Measurements from ENCODE around the gene DDX17.

The DDX17 gene

GRCh38 chr22:38482662-38483308 is 23.3 kb downstream of the DDX17 start:
- no peak overlapping the region for H3K4me3 ChIP-seq (ENCODE audit: low read length in 2 of 2)
- no peak overlapping the region for H3K23ac ChIP-seq (ENCODE audit: low read depth, low read length, poor library complexity)
- peaks cover 37 to 84% of the 10 kb centered on the region in 2 donors for H3K36me3 ChIP-seq (replicated peaks in 1 of 2; ENCODE audit: control insufficient read depth in 2 of 2, insufficient read depth in 2 of 2, low read length in 2 of 2)
- no peak overlapping the region for H2AK5ac ChIP-seq (ENCODE audit: low read depth, low read length)
- no peaks in the 10 kb centered on the region for H3K4me1 ChIP-seq (ENCODE audit: control insufficient read depth in 2 of 2, insufficient read depth in 1 of 2, low read depth in 1 of 2, low read length in 2 of 2)
- no peak overlapping the region for H2BK5ac ChIP-seq (ENCODE audit: low read length)
- DNase-seq (ENCODE audit: low spot score), result no peak
- no peaks in the 10 kb centered on the region for H3K9me3 ChIP-seq (replicated peaks in 1 of 2; ENCODE audit: control insufficient read depth in 2 of 2, insufficient read depth in 1 of 2, low read depth in 1 of 2, low read length in 2 of 2)
- WGBS, 2 donors (ENCODE audit: extremely low coverage in 2 of 2, insufficient read length in 2 of 2, insufficient replicate concordance in 1 of 2), result no CpG with 5 or more reads among the region's 6 CpGs
- H3K18ac ChIP-seq (ENCODE audit: low read length), result no peak overlapping the region
- H3K27ac ChIP-seq (replicated peaks; ENCODE audit: low read length), result no peak overlapping the region
- H4K8ac ChIP-seq (ENCODE audit: low read depth, low read length), result no peak overlapping the region
- H3K79me1 ChIP-seq (ENCODE audit: low read depth, low read length), result no peaks in the 10 kb centered on the region
- no peak overlapping the region for H3K9ac ChIP-seq (ENCODE audit: low read depth, low read length, poor library complexity)
- H2BK12ac ChIP-seq (ENCODE audit: low read length), result no peak overlapping the region
- no peaks in the 10 kb centered on the region for H3K27me3 ChIP-seq (ENCODE audit: control insufficient read depth in 3 of 3, insufficient read depth in 3 of 3, low read depth in 1 of 3, low read length in 3 of 3)
- H3K14ac ChIP-seq (ENCODE audit: low read length), result no peak overlapping the region
- no peak overlapping the region for H2BK120ac ChIP-seq (ENCODE audit: low read depth, low read length)
- H2AFZ ChIP-seq (ENCODE audit: low read length), result no peak overlapping the region
- H3K4me2 ChIP-seq (ENCODE audit: insufficient read depth, low read length, poor library complexity, severe bottlenecking), result no peak overlapping the region
- H3K4ac ChIP-seq (ENCODE audit: low read length), result no peak overlapping the region
- no peak overlapping the region for H2BK15ac ChIP-seq (ENCODE audit: low read length)
- H4K91ac ChIP-seq (ENCODE audit: low read depth, low read length, poor library complexity), result no peak overlapping the region

- no CpG with 5 or more reads among the region's 8 CpGs for WGBS, 2 donors (ENCODE audit: extremely low coverage in 2 of 2, insufficient read length in 2 of 2, insufficient replicate concordance in 1 of 2)
- H3K23ac ChIP-seq (ENCODE audit: low read depth, low read length, poor library complexity), result no peak overlapping the region
- peak overlapping the region; percentile 28 for H3K27ac ChIP-seq (replicated peaks; ENCODE audit: low read length)
- no peaks in the 10 kb centered on the region for H3K9me3 ChIP-seq (replicated peaks in 1 of 2; ENCODE audit: control insufficient read depth in 2 of 2, insufficient read depth in 1 of 2, low read depth in 1 of 2, low read length in 2 of 2)
- no peak overlapping the region for H3K4me2 ChIP-seq (ENCODE audit: insufficient read depth, low read length, poor library complexity, severe bottlenecking)
- H2BK120ac ChIP-seq (ENCODE audit: low read depth, low read length), result no peak overlapping the region
- H3K36me3 ChIP-seq (replicated peaks in 1 of 2; ENCODE audit: control insufficient read depth in 2 of 2, insufficient read depth in 2 of 2, low read length in 2 of 2), result peaks cover 34 to 77% of the 10 kb centered on the region in 2 donors
- no peak overlapping the region for H3K14ac ChIP-seq (ENCODE audit: low read length)
- H2AFZ ChIP-seq (ENCODE audit: low read length), result no peak overlapping the region
- no peak overlapping the region for H3K4me3 ChIP-seq (ENCODE audit: low read length in 2 of 2)
- no peak overlapping the region for H3K9ac ChIP-seq (ENCODE audit: low read depth, low read length, poor library complexity)
- no peak overlapping the region for H2AK5ac ChIP-seq (ENCODE audit: low read depth, low read length)
- H2BK15ac ChIP-seq (ENCODE audit: low read length), result no peak overlapping the region
- no peak overlapping the region for H3K18ac ChIP-seq (ENCODE audit: low read length)
- H2BK5ac ChIP-seq (ENCODE audit: low read length), result no peak overlapping the region
- no peak for DNase-seq (ENCODE audit: low spot score)
- H3K4me1 ChIP-seq (ENCODE audit: control insufficient read depth in 2 of 2, insufficient read depth in 1 of 2, low read depth in 1 of 2, low read length in 2 of 2), result no peaks in the 10 kb centered on the region
- H3K79me1 ChIP-seq (ENCODE audit: low read depth, low read length), result no peaks in the 10 kb centered on the region
- H4K8ac ChIP-seq (ENCODE audit: low read depth, low read length), result no peak overlapping the region
- H4K91ac ChIP-seq (ENCODE audit: low read depth, low read length, poor library complexity), result no peak overlapping the region
- H3K27me3 ChIP-seq (ENCODE audit: control insufficient read depth in 3 of 3, insufficient read depth in 3 of 3, low read depth in 1 of 3, low read length in 3 of 3), result no peaks in the 10 kb centered on the region
- no peak overlapping the region for H2BK12ac ChIP-seq (ENCODE audit: low read length)
- no peak overlapping the region for H3K4ac ChIP-seq (ENCODE audit: low read length)
Measured at GRCh38 chr22:38481871-38482332, 24.2 kb downstream of the DDX17 start.

- H3K79me1 ChIP-seq (ENCODE audit: low read depth, low read length), result no peaks in the 10 kb centered on the region
- no peak overlapping the region for H3K9ac ChIP-seq (ENCODE audit: low read depth, low read length, poor library complexity)
- no peak overlapping the region for H3K27ac ChIP-seq (replicated peaks; ENCODE audit: low read length)
- H4K8ac ChIP-seq (ENCODE audit: low read depth, low read length), result no peak overlapping the region
- WGBS, 2 donors (ENCODE audit: extremely low coverage in 2 of 2, insufficient read length in 2 of 2, insufficient replicate concordance in 1 of 2), result no CpG with 5 or more reads among the region's 3 CpGs
- H2BK15ac ChIP-seq (ENCODE audit: low read length), result no peak overlapping the region
- no peak overlapping the region for H2AK5ac ChIP-seq (ENCODE audit: low read depth, low read length)
- H3K23ac ChIP-seq (ENCODE audit: low read depth, low read length, poor library complexity), result no peak overlapping the region
- no peaks in the 10 kb centered on the region for H3K9me3 ChIP-seq (replicated peaks in 1 of 2; ENCODE audit: control insufficient read depth in 2 of 2, insufficient read depth in 1 of 2, low read depth in 1 of 2, low read length in 2 of 2)
- H3K36me3 ChIP-seq (replicated peaks in 1 of 2; ENCODE audit: control insufficient read depth in 2 of 2, insufficient read depth in 2 of 2, low read length in 2 of 2), result peaks cover 32 to 71% of the 10 kb centered on the region in 2 donors
- no peak for DNase-seq (ENCODE audit: low spot score)
- no peak overlapping the region for H4K91ac ChIP-seq (ENCODE audit: low read depth, low read length, poor library complexity)
- H3K27me3 ChIP-seq (ENCODE audit: control insufficient read depth in 3 of 3, insufficient read depth in 3 of 3, low read depth in 1 of 3, low read length in 3 of 3), result no peaks in the 10 kb centered on the region
- H2BK5ac ChIP-seq (ENCODE audit: low read length), result no peak overlapping the region
- no peak overlapping the region for H2BK120ac ChIP-seq (ENCODE audit: low read depth, low read length)
- no peak overlapping the region for H2AFZ ChIP-seq (ENCODE audit: low read length)
- no peak overlapping the region for H3K4me2 ChIP-seq (ENCODE audit: insufficient read depth, low read length, poor library complexity, severe bottlenecking)
- H3K4me3 ChIP-seq (ENCODE audit: low read length in 2 of 2), result no peak overlapping the region
- no peak overlapping the region for H3K14ac ChIP-seq (ENCODE audit: low read length)
- no peak overlapping the region for H3K18ac ChIP-seq (ENCODE audit: low read length)
- no peak overlapping the region for H3K4ac ChIP-seq (ENCODE audit: low read length)
- H2BK12ac ChIP-seq (ENCODE audit: low read length), result no peak overlapping the region
- no peaks in the 10 kb centered on the region for H3K4me1 ChIP-seq (ENCODE audit: control insufficient read depth in 2 of 2, insufficient read depth in 1 of 2, low read depth in 1 of 2, low read length in 2 of 2)
Measured at GRCh38 chr22:38481162-38481870, 24.8 kb downstream of the DDX17 start.

GRCh38 chr22:38479096-38479837 is 26.8 kb downstream of the DDX17 start:
- H2BK5ac ChIP-seq (ENCODE audit: low read length), result no peak overlapping the region
- H3K27me3 ChIP-seq (ENCODE audit: control insufficient read depth in 3 of 3, insufficient read depth in 3 of 3, low read depth in 1 of 3, low read length in 3 of 3), result no peaks in the 10 kb centered on the region
- no CpG with 5 or more reads among the region's 7 CpGs for WGBS, 2 donors (ENCODE audit: extremely low coverage in 2 of 2, insufficient read length in 2 of 2, insufficient replicate concordance in 1 of 2)
- H2AK5ac ChIP-seq (ENCODE audit: low read depth, low read length), result no peak overlapping the region
- H3K23ac ChIP-seq (ENCODE audit: low read depth, low read length, poor library complexity), result no peak overlapping the region
- H3K9ac ChIP-seq (ENCODE audit: low read depth, low read length, poor library complexity), result no peak overlapping the region
- no peaks in the 10 kb centered on the region for H3K79me1 ChIP-seq (ENCODE audit: low read depth, low read length)
- no peak overlapping the region for H3K4me2 ChIP-seq (ENCODE audit: insufficient read depth, low read length, poor library complexity, severe bottlenecking)
- no peak overlapping the region for H3K18ac ChIP-seq (ENCODE audit: low read length)
- H4K91ac ChIP-seq (ENCODE audit: low read depth, low read length, poor library complexity), result no peak overlapping the region
- no peak overlapping the region for H2AFZ ChIP-seq (ENCODE audit: low read length)
- no peak overlapping the region for H2BK12ac ChIP-seq (ENCODE audit: low read length)
- H3K4me1 ChIP-seq (ENCODE audit: control insufficient read depth in 2 of 2, insufficient read depth in 1 of 2, low read depth in 1 of 2, low read length in 2 of 2), result no peaks in the 10 kb centered on the region
- H3K36me3 ChIP-seq (replicated peaks in 1 of 2; ENCODE audit: control insufficient read depth in 2 of 2, insufficient read depth in 2 of 2, low read length in 2 of 2), result peaks cover 18 to 51% of the 10 kb centered on the region in 2 donors
- no peak overlapping the region for H3K4me3 ChIP-seq (ENCODE audit: low read length in 2 of 2)
- H2BK15ac ChIP-seq (ENCODE audit: low read length), result no peak overlapping the region
- H3K27ac ChIP-seq (replicated peaks; ENCODE audit: low read length), result peak overlapping the region; percentile 2
- no peak overlapping the region for H4K8ac ChIP-seq (ENCODE audit: low read depth, low read length)
- no peak for DNase-seq (ENCODE audit: low spot score)
- H3K9me3 ChIP-seq (replicated peaks in 1 of 2; ENCODE audit: control insufficient read depth in 2 of 2, insufficient read depth in 1 of 2, low read depth in 1 of 2, low read length in 2 of 2), result no peaks in the 10 kb centered on the region
- H3K14ac ChIP-seq (ENCODE audit: low read length), result no peak overlapping the region
- no peak overlapping the region for H3K4ac ChIP-seq (ENCODE audit: low read length)
- no peak overlapping the region for H2BK120ac ChIP-seq (ENCODE audit: low read depth, low read length)

All from neuronal stem cell (in vitro differentiated cells).